NCI-H1417 (cell line): Measurements from ENCODE around the gene RELN.
"Not testable (repeated sequence)": the region's sequence is repeated elsewhere in the genome, so short reads cannot be mapped to it uniquely, and the experiment has no call there.

Experiments used
- DNase-seq, 3 experiments: peaks; one replicate each; lab custom pipeline; 2025; lab: John Stamatoyannopoulos, UW

The RELN gene

DNA sequence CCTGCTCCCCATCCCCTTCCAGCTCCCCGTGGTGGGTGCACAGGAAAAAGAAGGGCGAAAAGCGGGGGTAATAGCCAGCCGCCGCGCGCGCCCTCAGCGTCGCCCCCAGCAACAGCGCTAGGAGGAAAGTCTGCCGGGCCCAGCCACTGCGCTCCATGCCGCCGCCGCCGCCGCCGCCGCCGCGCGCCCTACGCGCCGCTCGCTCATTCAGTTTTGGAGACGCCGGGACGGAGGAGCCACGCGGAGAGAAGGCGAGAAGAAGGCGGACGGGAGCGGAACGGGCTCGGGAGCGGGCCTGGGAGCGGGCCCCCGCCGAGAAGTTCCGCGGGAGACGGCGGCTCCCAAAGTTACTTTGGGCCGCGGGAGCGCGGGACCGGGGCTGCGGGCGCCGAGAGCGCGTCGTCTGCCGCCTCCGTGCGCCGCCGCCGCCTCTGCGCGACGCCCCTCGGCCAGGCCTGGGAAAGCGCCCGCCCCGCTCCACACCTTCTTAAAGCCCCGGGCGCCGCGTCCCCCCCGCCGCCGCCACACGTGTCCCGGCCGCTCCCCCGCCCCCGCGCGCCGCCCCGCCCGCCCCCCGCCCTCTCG lies at the start of gene RELN:
TSS of gene RELN (minus strand) at position 459 of the 585 bp plus-strand sequence. CDS start at position 157, 302 bp downstream.
- peak; percentile 12 to 94 (median 87) for DNase-seq

DNA sequence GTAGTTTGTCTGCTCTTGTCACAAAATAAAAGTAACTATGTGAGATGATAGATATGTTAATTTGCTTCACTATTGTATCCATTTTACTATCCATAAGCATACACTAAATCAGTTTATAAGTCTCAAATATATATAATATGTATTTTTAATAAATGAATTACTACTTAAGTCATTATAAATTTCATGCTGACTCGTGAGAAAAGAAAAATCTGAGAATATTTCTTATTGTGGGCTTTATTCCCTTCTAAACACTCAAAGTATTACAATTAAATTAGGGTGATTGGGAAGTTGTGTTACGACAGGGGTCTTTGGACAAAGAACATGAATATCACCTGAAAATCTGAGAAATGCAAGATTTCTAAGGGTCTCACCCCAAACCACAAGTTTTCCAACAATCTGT lies 48.7 kb upstream of the RELN start:
- no peak for DNase-seq

DNA sequence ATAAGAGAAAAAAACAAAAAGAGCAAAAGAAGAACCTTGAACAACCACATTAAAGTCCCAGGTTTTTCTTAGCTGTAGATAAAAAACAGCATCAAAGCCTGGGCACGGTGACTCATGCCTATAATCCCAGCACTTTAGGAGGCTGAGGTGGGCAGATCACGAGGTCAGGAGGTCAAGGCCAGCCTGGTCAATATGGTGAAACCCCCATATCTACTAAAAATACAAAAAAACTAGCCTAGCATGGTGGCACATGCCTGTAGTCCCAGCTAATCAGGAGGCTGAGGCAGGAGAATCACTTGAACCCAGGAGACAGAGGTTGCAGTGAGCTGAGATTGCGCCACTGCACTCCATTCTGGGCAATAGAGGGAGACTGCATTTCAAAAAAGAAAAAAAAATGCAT lies 47.4 kb upstream of the RELN start:
- not testable (repeated sequence) for DNase-seq

DNA sequence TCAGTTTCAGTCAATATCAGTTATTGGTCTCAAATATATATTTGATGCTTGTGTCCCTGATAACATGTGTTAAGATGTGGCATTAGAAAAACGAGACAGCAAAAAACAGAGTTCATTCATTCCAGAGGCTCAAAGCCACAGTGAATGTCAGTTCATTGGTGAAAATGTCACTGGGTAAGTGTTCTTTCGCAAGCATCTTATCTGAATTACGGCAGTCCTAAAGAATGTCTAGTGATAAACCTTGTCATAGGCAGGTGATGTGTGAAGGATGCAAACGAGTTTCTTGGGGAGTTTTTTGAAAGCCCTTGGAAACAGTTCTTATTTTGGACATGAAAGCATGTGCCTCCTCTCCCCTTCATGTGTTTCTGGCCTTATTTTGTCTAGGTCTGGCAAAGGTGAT lies 45.9 kb upstream of the RELN start:
- no peak for DNase-seq

DNA sequence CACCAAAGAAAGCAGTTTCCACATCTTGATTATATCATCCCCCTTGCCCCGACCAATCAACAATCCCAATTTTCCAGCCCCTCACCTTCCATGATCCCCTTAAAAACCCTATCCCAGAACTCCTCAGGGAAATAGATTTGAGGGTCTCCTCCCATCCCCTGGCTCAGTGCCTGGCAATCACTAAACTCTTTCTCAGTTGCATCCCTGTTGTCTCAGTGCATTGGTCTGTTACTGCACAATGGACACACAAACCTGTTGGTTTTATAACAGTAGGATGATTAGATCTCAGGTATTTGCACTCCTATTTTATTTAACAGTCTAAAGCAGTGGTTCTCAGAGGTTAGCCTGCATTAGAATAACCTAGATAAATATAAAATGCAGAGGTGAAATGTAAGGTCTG lies 45.2 kb upstream of the RELN start:
- no peak for DNase-seq

DNA sequence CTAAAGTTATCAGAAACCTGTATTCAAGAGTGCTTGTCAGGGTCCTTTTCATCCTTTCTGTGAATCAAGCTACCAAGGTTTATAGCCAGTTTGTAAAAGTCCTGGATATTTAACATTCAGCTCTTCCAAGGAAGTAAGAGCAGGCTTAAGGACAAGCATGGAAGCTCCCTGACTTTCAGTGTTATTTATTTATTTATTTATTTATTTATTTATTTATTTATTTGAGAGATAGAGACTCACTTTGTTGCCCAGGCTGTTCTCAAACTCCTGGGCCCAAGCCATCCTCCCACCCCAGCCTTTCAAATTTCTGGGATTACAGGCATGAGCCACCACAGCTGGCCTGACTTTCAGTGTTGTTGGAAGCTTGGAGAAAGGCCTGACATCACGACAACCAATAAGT lies 44.4 kb upstream of the RELN start:
- DNase-seq: no peak

DNA sequence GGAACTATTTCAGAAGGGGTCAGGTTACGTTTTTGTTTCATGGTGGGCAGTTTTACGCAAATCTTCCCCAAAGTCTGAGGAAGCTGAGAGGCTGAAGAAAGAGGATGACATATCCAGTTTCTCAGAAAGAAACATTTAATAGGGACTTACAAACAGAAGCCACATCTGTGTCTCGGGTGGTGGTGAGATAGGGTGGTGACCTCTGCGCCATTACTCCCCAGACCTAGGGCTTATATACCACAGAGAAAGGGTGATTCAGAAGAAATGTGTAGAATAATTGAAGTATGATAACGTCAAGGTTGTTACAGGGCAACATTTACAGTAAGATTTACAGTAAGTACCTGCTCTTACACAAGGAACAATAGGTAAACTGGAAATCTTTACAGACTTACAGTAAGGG lies 43.0 kb upstream of the RELN start:
- no peak for DNase-seq

DNA sequence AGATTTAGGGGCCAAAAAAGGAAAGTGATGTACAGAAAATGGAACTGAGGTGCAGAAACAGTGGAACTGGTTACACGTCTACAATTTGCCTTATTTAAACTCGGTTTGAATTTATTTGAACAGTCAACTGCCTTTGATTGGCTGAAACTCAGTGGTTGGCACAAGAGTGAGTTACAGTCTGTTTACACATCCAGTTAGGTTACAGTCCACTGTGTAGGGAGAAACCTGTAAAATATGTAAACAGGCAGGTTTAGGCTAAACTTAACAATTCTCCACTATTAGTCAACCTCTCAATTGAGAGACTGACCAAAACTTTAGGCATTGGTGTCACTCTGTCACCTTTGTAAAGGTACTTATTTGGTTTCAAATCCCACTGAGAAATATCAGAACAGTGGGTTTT lies 40.3 kb upstream of the RELN start:
- DNase-seq: no peak

DNA sequence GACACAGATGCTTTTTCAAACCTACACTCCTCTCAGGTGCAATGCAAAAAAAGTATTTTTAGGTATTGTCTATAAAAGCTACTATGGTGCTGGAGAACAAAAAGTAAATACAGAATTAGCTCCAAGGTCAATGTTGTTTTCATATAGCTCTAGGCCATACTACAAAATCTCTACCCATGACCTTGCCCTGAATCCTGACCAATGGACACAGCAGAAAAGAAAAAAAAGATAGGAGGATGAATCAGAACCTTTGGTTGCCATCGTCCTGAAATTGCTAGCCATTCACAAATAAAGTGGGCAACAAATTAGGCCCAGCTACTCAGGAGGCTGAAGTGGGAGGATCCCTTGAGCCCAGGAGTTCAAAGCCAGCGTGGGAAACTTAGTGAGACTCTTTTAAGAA lies 35.2 kb upstream of the RELN start:
- no peak for DNase-seq

DNA sequence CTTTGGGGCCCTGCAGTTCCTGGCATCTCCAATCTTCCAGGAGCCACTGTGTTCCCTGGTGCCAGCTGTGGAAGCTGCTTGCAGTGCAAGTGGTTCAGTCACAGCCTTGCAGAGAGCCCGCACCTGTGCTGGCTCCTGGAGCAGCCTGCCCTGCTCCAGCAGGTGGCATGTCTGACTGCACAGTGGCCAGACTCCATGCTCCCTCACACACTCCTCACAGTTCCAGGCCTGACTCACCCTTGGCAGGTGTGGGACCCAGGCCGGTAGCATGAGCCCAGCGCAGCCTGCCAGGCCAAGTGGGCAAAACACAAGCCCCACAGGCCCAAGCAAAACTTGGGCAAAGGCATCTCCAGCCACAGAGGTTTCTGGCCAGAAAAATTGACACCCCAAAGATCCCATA lies 33.6 kb upstream of the RELN start:
- DNase-seq: no peak

DNA sequence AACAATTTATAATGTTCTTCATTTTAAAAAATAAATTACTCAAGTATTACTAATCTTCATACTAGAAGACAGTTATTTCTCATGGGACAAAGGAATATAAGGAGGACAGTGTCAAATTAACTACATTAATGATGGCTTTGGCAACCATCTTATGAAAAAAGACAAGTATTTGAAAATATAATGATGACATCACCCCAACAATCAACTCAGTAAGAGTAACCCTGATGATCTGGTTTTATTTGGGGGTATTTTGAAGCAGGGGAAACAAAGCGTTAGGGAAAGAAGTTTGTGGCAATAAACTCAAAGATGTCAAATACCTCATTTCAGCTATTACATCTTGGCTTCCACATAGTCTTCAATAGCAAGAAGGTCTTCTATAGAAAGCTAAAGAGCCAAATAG lies 29.0 kb upstream of the RELN start:
- DNase-seq: no peak

DNA sequence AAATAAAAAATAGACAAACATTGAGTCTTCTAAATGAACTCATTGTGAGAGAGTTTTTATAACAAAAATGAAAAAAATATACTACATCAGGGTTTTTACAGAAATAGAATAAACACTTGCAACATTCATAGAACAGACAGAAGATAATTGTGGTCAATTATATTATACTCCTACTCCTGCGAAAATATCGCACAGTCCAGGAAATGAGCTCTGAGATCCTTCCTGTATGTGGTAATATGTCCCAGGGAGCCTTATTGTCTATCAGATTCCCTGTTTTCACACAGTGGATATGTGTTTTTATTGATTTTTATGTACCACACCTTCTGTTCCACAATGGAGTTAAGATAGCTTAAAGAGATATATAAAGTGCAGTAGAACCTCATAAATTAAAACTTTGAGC lies 27.5 kb upstream of the RELN start:
- DNase-seq: no peak

DNA sequence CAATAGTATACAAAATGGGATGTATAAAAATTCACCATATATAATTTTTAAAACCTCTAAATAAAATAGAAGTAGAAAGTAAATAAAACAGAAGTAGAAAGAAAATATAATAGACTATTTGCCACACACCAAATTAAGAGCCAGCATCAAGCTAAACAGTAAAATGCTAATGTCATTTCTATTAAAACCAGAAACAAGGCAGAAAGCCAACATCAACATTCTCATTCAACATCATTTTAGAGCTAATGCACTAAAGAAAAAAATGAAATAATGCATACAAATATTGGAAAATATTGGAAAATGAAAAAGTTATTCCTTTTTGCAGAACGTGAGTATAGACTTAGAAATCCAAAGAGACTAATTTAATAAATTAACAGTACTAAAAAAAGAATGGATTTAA lies 23.4 kb upstream of the RELN start:
- no peak for DNase-seq

DNA sequence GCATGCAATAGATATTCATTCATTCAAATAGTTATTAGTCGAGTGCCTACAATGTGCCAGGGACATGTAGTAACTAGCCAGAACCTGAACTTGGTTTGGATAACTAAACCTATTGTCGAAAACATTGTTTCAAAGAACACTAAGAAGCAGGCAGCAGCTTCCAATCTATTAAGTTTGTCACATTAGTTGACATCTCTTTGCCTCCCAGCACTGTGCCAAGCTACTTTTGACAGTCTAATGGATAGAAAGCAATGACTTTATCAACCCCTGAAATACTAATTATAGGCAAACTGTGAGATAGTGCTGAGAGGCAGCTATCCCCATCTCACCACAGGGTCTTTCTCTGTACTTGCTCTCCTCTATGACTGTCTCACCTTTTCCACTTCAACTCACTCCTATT lies 22.4 kb upstream of the RELN start:
- no peak for DNase-seq

DNA sequence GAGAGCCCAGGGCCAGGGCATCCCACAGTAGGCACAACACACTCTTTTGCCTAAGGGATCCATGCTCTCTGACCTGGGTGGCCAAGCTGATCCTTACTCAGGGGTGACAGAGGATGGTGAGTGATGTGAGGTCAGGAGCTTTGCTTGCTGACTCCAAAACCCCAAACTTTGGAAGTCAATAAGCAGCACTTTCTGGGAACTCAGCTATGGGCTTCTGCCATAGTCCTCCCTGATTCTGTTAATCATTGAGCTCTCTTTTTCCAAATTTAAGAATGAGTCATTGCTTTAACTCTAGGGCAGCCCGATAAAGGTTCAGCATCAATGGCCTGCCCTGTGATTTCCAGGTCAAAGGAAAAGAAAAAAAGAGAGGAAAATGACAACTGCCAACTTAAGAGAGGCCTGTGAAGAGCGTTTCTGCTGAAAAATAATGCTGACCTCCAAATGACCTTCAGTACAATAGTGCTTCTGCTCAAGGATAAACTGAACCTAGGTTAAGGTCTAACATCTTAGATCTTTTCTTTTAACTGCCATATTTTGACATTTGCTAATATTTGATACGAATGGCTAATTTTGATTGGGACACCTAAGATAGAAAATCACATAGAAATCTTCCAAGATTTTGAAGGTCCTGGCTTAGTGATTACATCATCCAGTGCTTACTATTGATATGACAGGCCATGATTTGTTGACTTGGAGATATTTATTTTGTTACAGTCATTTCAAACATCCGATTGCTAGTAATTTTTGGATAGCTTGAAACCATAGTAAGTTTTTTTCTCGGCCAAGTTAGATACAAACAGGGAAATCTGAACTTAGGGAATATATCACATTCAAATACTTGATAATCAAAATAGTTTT lies 20.8 kb upstream of the RELN start:
- DNase-seq: no peak

DNA sequence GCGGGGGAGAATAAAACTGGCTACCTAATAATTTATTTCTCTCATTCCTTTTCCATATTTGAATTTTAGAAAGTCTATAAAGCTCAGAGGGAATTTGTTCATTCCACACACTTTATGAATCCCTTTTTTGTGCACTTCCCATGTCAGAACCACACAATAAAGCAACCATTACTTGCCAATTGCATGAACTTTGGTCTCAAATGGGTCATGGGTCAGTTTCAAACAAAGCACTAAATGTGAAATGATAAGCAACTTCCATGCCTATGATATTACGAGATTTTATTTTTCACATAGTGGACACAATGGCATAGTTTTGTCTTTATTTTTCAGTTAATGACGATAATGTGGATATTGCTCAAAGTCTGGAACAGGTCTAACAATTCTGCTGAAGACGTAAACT lies 18.6 kb upstream of the RELN start:
- no peak for DNase-seq

DNA sequence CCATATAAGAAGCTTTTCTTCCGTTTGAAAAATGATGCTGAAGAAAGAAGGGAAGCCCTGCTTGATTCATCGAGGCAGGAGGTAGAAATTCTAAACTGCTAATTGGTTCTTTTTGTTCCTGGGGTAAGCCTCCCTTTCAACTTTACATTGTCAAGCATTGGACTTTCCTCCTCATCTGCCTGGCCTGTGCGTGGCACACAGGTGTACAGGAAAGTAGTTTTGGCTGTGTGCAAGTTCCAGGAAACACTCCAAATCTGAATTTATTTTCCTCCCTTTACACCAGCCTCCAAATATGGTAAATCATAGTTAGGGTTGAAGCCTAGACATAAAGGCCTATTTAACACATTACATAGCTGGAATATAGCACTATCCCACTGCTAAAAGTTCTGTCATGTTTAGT lies 18.2 kb upstream of the RELN start:
- no peak for DNase-seq

DNA sequence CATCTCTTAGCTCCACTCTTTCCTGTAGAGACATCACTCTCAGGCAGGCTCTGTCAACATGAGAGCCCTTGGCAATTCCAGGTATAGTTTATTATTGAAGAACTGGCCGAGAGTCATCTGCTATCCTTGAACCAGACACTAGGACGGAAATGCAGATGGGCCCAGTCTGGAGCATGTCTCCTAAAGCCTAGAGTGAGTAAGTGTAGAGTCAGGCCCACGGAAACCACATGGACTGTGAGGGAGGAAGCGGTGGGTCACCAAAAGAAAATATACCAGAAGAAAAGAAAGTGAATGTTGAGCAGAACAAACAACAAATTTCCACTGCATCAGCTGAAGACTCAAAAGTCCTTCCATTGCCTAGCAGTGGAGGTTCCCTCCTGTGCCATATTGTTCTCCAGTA lies 15.7 kb upstream of the RELN start:
- DNase-seq: no peak

DNA sequence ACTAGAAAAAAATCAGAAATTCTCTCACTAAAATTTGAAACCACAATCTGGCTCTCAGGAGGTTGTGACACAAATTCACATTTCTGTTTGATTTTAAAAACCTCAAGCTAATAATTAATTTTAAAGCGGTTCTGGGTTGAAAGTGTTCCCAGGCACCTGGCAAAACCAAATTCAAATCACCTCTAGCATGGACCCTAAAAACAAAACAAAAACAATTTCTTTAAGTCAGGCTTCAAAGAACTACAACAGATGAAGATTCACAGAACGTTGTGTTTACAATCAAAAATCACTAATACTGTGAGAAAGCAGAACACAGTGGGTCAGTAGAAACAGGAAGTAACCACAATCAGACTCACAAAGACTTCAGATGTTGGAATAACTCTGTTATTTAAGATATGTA lies 7.2 kb upstream of the RELN start:
- no peak for DNase-seq

DNA sequence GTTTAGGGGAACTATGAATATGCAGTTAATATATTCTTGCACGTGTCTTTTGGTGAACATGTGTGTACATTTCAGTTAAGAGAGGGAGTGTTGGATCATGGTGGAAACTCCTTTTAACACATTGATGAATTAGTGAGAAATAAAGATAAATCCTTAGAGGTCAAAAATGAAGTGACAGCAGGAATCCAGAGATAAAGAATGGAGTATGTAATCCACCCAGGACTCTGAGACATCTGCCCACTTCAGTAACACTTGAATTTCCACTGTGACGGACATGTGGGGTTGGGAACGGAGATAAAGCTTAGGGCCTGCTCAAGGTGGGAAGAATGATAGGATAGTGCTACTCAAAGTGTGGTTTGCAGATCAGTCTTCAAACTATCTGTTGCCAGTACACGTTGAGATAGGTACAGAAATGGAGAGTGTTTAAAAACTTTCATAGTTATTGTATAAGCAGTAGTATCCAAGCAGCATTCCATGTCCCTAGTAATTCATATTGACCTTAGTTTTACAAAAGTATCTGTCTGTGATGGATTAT lies 6.6 kb upstream of the RELN start:
- peak in 1 of 3 experiments; percentile 7 for DNase-seq

DNA sequence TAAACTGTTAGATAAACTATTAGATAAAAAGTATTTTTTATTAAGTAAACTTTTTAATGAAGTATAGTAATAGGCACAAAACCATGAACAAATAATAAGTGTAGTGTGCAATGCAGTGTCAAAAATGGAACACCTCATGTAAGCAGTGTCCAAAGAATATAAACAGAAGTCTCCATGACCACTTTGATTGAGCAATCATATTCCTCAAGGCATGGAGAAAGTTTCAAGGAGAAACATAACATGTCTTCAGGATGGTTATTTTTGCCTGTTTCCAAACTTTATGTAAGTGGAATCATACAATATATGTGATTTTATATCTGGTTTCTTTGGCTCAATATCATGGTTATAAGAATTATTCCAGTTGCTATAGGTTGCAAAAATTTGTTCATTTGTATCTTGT lies 6.1 kb upstream of the RELN start:
- DNase-seq: no peak

DNA sequence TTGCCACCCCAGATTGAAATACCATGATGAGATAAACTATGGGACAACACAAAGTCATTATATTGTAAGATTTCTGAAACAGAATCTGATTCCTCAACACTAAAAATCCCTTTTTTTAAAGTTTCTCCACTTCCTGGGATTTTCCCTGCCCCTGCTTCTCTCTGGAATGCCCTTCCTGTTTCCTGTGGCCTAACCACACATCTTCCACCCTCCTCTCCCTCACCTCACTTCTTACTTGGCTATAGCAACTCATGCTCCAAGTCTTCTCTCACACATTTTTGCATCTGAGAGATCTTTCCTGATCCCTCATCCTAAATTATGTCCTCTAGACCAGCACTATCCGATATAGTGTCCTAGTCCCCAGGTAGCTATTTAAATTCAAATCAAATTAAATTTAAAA lies 4.1 kb upstream of the RELN start:
- DNase-seq: no peak

DNA sequence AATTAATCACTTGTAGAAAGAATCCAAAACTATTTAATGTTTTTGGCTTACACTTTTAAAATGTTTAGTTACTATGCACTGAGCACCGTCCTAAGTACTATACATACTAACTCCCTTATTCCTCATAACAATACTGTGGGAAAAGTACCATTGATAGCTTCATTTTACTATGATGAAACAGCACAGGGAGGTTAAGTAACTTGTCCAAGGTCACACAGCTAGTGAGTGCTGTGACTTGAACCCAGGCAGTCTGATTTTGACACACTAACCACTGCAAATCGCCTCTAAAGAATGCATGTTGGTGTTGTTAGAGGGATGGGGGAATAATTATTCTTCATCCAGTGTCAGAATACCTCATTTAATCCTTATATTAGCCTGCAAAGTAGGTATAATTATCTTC lies 1.9 kb upstream of the RELN start:
- DNase-seq: no peak

DNA sequence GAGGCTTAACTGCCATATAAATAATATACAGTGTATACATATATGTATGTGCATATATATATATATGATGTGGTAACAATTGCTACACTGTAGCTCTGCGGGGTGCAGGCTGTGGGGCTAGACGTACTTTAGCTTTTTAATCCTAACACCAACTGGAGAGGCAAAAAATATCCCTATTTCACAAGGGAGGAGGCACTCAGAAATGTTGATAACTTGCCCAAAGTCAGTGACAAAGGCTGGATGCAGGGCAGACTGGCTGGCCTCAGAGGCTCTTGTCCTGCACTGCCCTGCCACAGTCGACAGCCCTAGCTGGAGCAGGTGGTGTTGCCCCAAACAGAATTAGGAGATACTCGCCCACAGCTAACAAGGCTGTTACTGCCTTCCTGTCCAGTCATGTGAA lies 1.5 kb upstream of the RELN start:
- DNase-seq: peak in 2 of 3 experiments; percentile 19 to 40
